AG10803 (cell line): ENCODE data around the gene AIFM1.

Experiments used
- DNase-seq: peaks from one replicate; pipeline ENCODE4 v3.0.0; 2010; ENCODE audit warnings: low read depth
- H3K4me3 ChIP-seq: 2 replicates; pipeline ENCODE4 v1.5.1; 2011; ENCODE audit warnings: mild to moderate bottlenecking, low read length, control low read depth
- TF ChIP-seq, protein P1 (sequence below): conservative IDR thresholded peaks from 2 replicates; pipeline ENCODE4 v1.5.1; 2011; ENCODE audit warnings: mild to moderate bottlenecking, low read length, control low read depth, inconsistent platforms

Gene AIFM1

GRCh38 chrX:130083107-130083490, 82.5 kb downstream of the AIFM1 start:
- TF ChIP-seq, protein P1, sequence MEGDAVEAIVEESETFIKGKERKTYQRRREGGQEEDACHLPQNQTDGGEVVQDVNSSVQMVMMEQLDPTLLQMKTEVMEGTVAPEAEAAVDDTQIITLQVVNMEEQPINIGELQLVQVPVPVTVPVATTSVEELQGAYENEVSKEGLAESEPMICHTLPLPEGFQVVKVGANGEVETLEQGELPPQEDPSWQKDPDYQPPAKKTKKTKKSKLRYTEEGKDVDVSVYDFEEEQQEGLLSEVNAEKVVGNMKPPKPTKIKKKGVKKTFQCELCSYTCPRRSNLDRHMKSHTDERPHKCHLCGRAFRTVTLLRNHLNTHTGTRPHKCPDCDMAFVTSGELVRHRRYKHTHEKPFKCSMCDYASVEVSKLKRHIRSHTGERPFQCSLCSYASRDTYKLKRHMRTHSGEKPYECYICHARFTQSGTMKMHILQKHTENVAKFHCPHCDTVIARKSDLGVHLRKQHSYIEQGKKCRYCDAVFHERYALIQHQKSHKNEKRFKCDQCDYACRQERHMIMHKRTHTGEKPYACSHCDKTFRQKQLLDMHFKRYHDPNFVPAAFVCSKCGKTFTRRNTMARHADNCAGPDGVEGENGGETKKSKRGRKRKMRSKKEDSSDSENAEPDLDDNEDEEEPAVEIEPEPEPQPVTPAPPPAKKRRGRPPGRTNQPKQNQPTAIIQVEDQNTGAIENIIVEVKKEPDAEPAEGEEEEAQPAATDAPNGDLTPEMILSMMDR = no peak
- no peak overlapping the region for H3K4me3 ChIP-seq
- no peak for DNase-seq

- TF ChIP-seq, protein P1 = peak; percentile 30
- peak; percentile 33 for DNase-seq
- H3K4me3 ChIP-seq = no peak overlapping the region
These were observed 83.2 kb downstream of the AIFM1 start for GRCh38 chrX:130082244-130083106.

- no peak overlapping the region for H3K4me3 ChIP-seq
- TF ChIP-seq, protein P1 = no peak
- peak; percentile 43 for DNase-seq
These were observed 84.1 kb downstream of the AIFM1 start for GRCh38 chrX:130081421-130082045.

DNA sequence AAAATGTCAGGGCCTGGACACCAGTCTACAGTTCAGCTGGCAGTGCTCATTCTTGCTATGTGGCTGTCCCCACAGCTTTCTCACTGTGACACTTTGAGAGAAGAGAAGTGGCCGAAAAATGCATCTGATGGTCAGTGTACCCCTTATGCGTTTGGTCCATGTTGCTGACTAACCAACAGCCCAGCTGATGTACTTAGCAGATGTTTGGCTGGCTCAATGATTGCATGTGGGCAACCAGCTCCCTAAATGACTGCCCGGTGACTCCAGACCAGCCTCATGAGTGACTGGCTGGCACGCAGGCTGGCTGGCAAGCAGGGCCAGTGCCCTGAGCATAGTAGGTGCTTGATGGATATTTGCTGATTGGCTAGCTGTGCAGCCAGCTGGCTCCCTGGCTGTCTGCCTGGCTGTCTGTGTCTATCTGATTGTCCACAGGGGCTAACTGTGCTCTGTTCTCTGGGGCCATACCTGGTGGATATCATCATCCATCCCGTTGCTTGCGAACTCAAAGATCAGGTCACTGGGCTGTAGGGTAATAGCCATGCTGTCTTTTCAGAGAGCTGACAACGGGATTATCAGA, 84.8 kb downstream of the AIFM1 start:
- H3K4me3 ChIP-seq = no peak overlapping the region
- no peak for DNase-seq
- TF ChIP-seq, protein P1 = no peak

DNA sequence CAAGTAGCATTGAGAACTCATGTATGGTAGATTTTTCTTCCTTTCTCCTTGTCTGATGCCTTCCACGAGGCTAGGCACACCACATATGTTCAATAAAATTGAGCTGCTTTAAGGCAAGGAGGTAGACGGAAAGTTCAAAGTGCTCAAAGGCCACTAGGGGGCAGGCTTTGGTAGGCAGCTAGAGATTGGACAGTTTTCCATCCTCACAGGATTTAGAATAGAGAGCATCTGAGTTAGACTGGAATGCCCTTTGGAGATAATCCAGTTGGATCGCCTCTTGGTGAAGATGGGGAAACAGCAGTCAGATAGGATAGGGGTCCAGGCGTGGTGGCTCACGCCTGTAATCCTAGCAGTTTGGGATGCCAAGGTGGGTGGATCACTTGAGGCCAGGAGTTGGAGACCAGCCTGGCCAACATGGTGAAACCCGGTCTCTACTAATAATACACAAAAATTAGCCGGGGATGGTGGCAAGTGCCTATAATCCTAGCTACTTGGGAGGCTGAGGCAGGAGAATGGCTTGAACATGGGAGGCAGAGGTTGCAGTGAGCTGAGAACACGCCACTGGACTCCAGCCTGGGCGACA, 85.7 kb downstream of the AIFM1 start:
- H3K4me3 ChIP-seq = no peak overlapping the region
- TF ChIP-seq, protein P1 = peak; percentile 75
- peak; percentile 89 for DNase-seq
